ENCODE measurements around the gene TSHZ1. TPM values are rescaled to one million over a fixed set of nuclear protein-coding genes. Genes with fewer than 3 reads are reported as not detected.

TSHZ1 gene
- total and polyA plus RNA-seq, 2 experiments from 2014 or later, result 0.23 to 0.38 TPM

GRCh38 chr18:75178376-75178775, 32.2 kb upstream of the TSHZ1 start (continued):
- no peak for TF ChIP-seq ZNF462 (CRISPR knock-in tag; IDR thresholded peaks at IDR 0.05)

- Histone ChIP-seq H3K9me2 (ENCODE audit: insufficient read depth) (no peaks in the 10 kb centered on the region), H4K20me1 (replicated peaks; ENCODE audit: insufficient read depth) (no peaks in the 10 kb centered on the region), H3K79me2 (replicated peaks; ENCODE audit: insufficient read depth) (no peaks in the 10 kb centered on the region), H3K36me3 (ENCODE audit: insufficient read depth) (no peaks in the 10 kb centered on the region), H2AFZ (no peak overlapping the region), H3K4me3 (no peak overlapping the region), H3K27me3 (ENCODE audit: insufficient read depth) (no peaks in the 10 kb centered on the region), H3F3A (replicated peaks; ENCODE audit: low read depth) (no peaks in the 10 kb centered on the region), H3K4me2 (no peak overlapping the region), H3K27ac (ENCODE audit: low read depth) (no peak overlapping the region), H3K4me1 (ENCODE audit: insufficient read depth) (no peaks in the 10 kb centered on the region)
- Mint-ChIP-seq H3K36me3 (ENCODE audit: low read depth) (no peaks in the 10 kb centered on the region), H3K27me3 (ENCODE audit: insufficient read depth, low read depth, poor library complexity) (no peaks in the 10 kb centered on the region), H3K4me3 (no peak overlapping the region), H3K9me3 (no peaks in the 10 kb centered on the region), H3K27ac (no peak overlapping the region), H3K4me1 (peaks cover 4% of the 10 kb centered on the region; the same call in 1 of the 3 replicates)
- no peak for ATAC-seq
- DNase-seq (ENCODE audit: low spot score), result no peak
- no peak for TF ChIP-seq EZH2phosphoT487 (IDR thresholded peaks at IDR 0.05; ENCODE audit: unreplicated experiment)
- TF ChIP-seq ZNF331 (CRISPR knock-in tag; IDR thresholded peaks at IDR 0.05; ENCODE audit: low read depth), result no peak
- TF ChIP-seq POLR2AphosphoS5 (IDR thresholded peaks at IDR 0.05; ENCODE audit: low read depth), result no peak
- TF ChIP-seq, protein P1, sequence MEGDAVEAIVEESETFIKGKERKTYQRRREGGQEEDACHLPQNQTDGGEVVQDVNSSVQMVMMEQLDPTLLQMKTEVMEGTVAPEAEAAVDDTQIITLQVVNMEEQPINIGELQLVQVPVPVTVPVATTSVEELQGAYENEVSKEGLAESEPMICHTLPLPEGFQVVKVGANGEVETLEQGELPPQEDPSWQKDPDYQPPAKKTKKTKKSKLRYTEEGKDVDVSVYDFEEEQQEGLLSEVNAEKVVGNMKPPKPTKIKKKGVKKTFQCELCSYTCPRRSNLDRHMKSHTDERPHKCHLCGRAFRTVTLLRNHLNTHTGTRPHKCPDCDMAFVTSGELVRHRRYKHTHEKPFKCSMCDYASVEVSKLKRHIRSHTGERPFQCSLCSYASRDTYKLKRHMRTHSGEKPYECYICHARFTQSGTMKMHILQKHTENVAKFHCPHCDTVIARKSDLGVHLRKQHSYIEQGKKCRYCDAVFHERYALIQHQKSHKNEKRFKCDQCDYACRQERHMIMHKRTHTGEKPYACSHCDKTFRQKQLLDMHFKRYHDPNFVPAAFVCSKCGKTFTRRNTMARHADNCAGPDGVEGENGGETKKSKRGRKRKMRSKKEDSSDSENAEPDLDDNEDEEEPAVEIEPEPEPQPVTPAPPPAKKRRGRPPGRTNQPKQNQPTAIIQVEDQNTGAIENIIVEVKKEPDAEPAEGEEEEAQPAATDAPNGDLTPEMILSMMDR (conservative IDR thresholded peaks at IDR 0.05; ENCODE audit: low read depth in 2 of 2), result no peak
- TF ChIP-seq NANOG (IDR thresholded peaks at IDR 0.05; ENCODE audit: borderline replicate concordance), result no peak
- TF ChIP-seq, protein P2, sequence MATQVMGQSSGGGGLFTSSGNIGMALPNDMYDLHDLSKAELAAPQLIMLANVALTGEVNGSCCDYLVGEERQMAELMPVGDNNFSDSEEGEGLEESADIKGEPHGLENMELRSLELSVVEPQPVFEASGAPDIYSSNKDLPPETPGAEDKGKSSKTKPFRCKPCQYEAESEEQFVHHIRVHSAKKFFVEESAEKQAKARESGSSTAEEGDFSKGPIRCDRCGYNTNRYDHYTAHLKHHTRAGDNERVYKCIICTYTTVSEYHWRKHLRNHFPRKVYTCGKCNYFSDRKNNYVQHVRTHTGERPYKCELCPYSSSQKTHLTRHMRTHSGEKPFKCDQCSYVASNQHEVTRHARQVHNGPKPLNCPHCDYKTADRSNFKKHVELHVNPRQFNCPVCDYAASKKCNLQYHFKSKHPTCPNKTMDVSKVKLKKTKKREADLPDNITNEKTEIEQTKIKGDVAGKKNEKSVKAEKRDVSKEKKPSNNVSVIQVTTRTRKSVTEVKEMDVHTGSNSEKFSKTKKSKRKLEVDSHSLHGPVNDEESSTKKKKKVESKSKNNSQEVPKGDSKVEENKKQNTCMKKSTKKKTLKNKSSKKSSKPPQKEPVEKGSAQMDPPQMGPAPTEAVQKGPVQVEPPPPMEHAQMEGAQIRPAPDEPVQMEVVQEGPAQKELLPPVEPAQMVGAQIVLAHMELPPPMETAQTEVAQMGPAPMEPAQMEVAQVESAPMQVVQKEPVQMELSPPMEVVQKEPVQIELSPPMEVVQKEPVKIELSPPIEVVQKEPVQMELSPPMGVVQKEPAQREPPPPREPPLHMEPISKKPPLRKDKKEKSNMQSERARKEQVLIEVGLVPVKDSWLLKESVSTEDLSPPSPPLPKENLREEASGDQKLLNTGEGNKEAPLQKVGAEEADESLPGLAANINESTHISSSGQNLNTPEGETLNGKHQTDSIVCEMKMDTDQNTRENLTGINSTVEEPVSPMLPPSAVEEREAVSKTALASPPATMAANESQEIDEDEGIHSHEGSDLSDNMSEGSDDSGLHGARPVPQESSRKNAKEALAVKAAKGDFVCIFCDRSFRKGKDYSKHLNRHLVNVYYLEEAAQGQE (IDR thresholded peaks at IDR 0.05; ENCODE audit: unreplicated experiment), result no peak
- no peak for TF ChIP-seq EZH2 (IDR thresholded peaks at IDR 0.05; ENCODE audit: low read depth, unreplicated experiment)
- no peak for TF ChIP-seq CREB1 (CRISPR knock-in tag; IDR thresholded peaks at IDR 0.05; ENCODE audit: low read depth)
Observed at GRCh38 chr18:75179819-75180600, 30.6 kb upstream of the TSHZ1 start.

Data from GM23338 (cell line).